Parathyroid adenoma (tissue), 2 donors: ENCODE measurements around the gene CDKN2AIPNL.

Experiments used
- H2AFZ ChIP-seq: fragments of 300-600 bp; sonication (generic); one replicate; pipeline ENCODE4 v1.7.0; 2017; ENCODE audit warnings: antibody characterized with exemption, mild to moderate bottlenecking
- H3K27ac ChIP-seq: fragments of 300-600 bp; sonication (generic); one replicate; pipeline ENCODE4 v1.7.0; 2017
- H3K27me3 ChIP-seq: fragments of 300-600 bp; sonication (generic); one replicate; pipeline ENCODE4 v1.7.0; 2017; ENCODE audit warnings: low read length; ENCODE audit not compliant: control insufficient read depth, insufficient read depth
- H3K36me3 ChIP-seq: fragments of 300-600 bp; sonication (generic); one replicate; pipeline ENCODE4 v1.7.0; 2017; ENCODE audit warnings: low read length; ENCODE audit not compliant: control insufficient read depth, insufficient read depth
- H3K4me1 ChIP-seq: fragments of 300-600 bp; sonication (generic); one replicate; pipeline ENCODE4 v1.7.0; 2017; ENCODE audit warnings: control low read depth
- H3K4me2 ChIP-seq: fragments of 300-600 bp; sonication (generic); one replicate; pipeline ENCODE4 v1.7.0; 2017; ENCODE audit warnings: low read length
- H3K4me3 ChIP-seq: fragments of 300-600 bp; sonication (generic); one replicate; pipeline ENCODE4 v1.7.0; 2017; ENCODE audit warnings: low read depth, low read length
- H3K79me2 ChIP-seq: fragments of 300-600 bp; sonication (generic); one replicate; pipeline ENCODE4 v1.7.0; 2017; ENCODE audit warnings: control low read depth
- H3K9ac ChIP-seq: fragments of 300-600 bp; sonication (generic); one replicate; pipeline ENCODE4 v1.7.0; 2017; ENCODE audit warnings: mild to moderate bottlenecking
- H3K9me3 ChIP-seq: fragments of 300-600 bp; sonication (generic); one replicate; pipeline ENCODE4 v1.7.0; 2017; ENCODE audit warnings: low read length; ENCODE audit not compliant: control insufficient read depth
- CTCF ChIP-seq: fragments of 300-600 bp; sonication (generic); IDR thresholded peaks from one replicate; pipeline ENCODE4 v1.7.0; 2017; ENCODE audit warnings: antibody characterized with exemption, mild to moderate bottlenecking
- donor health status: primary hyperparathyroidism.

The CDKN2AIPNL gene

GRCh38 chr5:134432174-134432573, 20.5 kb upstream of the CDKN2AIPNL start:
- no peak overlapping the region for H2AFZ ChIP-seq
- no peaks in the 10 kb centered on the region for H3K79me2 ChIP-seq
- no peaks in the 10 kb centered on the region for H3K36me3 ChIP-seq
- no peak overlapping the region for H3K9ac ChIP-seq
- no peak for TF ChIP-seq CTCF
- peaks cover 11% of the 10 kb centered on the region for H3K4me1 ChIP-seq
- H3K4me3 ChIP-seq: no peak overlapping the region
- H3K27ac ChIP-seq: no peak overlapping the region
- no peaks in the 10 kb centered on the region for H3K27me3 ChIP-seq
- H3K4me2 ChIP-seq: no peak overlapping the region
- H3K9me3 ChIP-seq: no peaks in the 10 kb centered on the region

- no peak for TF ChIP-seq CTCF
- no peak overlapping the region for H3K4me2 ChIP-seq
- no peak overlapping the region for H3K4me3 ChIP-seq
- no peaks in the 10 kb centered on the region for H3K79me2 ChIP-seq
- H3K4me1 ChIP-seq: no peaks in the 10 kb centered on the region
- no peak overlapping the region for H3K9ac ChIP-seq
- H3K27me3 ChIP-seq: no peaks in the 10 kb centered on the region
- H3K9me3 ChIP-seq: no peaks in the 10 kb centered on the region
- no peak overlapping the region for H2AFZ ChIP-seq
- no peaks in the 10 kb centered on the region for H3K36me3 ChIP-seq
- H3K27ac ChIP-seq: no peak overlapping the region
Observed at GRCh38 chr5:134430001-134430569, 18.4 kb upstream of the CDKN2AIPNL start.

- no peak overlapping the region for H3K4me3 ChIP-seq
- no peak overlapping the region for H3K9ac ChIP-seq
- no peak overlapping the region for H2AFZ ChIP-seq
- no peak overlapping the region for H3K4me2 ChIP-seq
- H3K36me3 ChIP-seq: no peaks in the 10 kb centered on the region
- H3K27ac ChIP-seq: no peak overlapping the region
- H3K27me3 ChIP-seq: no peaks in the 10 kb centered on the region
- no peaks in the 10 kb centered on the region for H3K4me1 ChIP-seq
- no peak for TF ChIP-seq CTCF
- H3K9me3 ChIP-seq: no peaks in the 10 kb centered on the region
- H3K79me2 ChIP-seq: no peaks in the 10 kb centered on the region
Observed at GRCh38 chr5:134427540-134428041, 15.9 kb upstream of the CDKN2AIPNL start.

GRCh38 chr5:134426361-134426760, 14.7 kb upstream of the CDKN2AIPNL start:
- Histone ChIP-seq H3K9ac (no peak overlapping the region), H3K27me3 (no peaks in the 10 kb centered on the region), H3K4me1 (no peaks in the 10 kb centered on the region), H3K4me3 (no peak overlapping the region), H3K4me2 (no peak overlapping the region), H3K9me3 (no peaks in the 10 kb centered on the region), H3K36me3 (no peaks in the 10 kb centered on the region), H3K27ac (no peak overlapping the region), H3K79me2 (no peaks in the 10 kb centered on the region), H2AFZ (no peak overlapping the region)
- no peak for TF ChIP-seq CTCF

GRCh38 chr5:134423376-134423775, 11.7 kb upstream of the CDKN2AIPNL start:
- no peak overlapping the region for H2AFZ ChIP-seq
- H3K4me2 ChIP-seq: no peak overlapping the region
- H3K79me2 ChIP-seq: no peaks in the 10 kb centered on the region
- H3K27me3 ChIP-seq: no peaks in the 10 kb centered on the region
- H3K9me3 ChIP-seq: no peaks in the 10 kb centered on the region
- H3K36me3 ChIP-seq: no peaks in the 10 kb centered on the region
- H3K9ac ChIP-seq: no peak overlapping the region
- no peak overlapping the region for H3K4me3 ChIP-seq
- no peaks in the 10 kb centered on the region for H3K4me1 ChIP-seq
- no peak overlapping the region for H3K27ac ChIP-seq
- TF ChIP-seq CTCF: no peak
